ENCODE measurements around the gene NR0B2.
"Not testable (repeated sequence)": the region's sequence is repeated elsewhere in the genome, so short reads cannot be mapped to it uniquely, and the experiment has no call there.

Gene NR0B2

DNA sequence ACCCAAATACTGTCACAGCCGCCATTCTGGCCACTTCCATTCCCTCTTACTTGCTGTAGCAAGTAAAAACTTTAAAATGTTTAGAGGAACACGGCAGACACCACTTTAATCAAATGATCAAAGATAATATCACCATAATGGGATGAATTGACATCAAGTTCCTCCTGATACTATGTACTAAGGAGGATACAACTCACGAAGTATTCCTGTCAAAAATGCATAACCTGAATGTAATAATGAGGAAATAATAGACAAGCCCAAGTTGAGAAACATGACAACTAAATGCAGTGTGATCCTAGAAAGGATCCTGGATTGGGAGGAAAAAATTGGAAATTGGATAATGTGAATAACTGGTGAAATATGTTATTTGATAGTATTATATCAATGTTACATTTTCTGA is 42.5 kb upstream of the NR0B2 start:
- TF ChIP-seq ZFX (IDR thresholded peaks at IDR 0.05) = no peak
- TF ChIP-seq, protein P1, sequence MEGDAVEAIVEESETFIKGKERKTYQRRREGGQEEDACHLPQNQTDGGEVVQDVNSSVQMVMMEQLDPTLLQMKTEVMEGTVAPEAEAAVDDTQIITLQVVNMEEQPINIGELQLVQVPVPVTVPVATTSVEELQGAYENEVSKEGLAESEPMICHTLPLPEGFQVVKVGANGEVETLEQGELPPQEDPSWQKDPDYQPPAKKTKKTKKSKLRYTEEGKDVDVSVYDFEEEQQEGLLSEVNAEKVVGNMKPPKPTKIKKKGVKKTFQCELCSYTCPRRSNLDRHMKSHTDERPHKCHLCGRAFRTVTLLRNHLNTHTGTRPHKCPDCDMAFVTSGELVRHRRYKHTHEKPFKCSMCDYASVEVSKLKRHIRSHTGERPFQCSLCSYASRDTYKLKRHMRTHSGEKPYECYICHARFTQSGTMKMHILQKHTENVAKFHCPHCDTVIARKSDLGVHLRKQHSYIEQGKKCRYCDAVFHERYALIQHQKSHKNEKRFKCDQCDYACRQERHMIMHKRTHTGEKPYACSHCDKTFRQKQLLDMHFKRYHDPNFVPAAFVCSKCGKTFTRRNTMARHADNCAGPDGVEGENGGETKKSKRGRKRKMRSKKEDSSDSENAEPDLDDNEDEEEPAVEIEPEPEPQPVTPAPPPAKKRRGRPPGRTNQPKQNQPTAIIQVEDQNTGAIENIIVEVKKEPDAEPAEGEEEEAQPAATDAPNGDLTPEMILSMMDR (conservative IDR thresholded peaks at IDR 0.05) = no peak
- no peak overlapping the region for H3K27ac ChIP-seq

DNA sequence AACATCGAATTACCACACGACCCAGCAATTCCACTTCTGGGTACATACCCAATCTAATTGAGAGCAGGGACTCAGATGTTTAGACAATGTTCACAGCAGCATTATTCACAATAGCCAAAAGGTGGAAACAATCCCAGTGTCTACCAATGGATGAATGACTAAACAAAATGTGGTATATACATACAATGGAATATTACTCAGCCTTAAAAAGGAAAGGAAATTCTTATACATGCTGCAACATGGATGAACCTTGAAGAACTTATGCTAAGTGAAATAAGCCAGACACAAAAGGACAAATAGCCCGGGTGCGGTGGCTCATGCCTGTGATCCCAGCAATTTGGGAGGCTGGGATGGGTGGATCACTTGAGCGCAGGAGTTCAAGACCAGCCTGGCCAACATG is 39.6 kb upstream of the NR0B2 start:
- no peak overlapping the region for H3K27ac ChIP-seq
- TF ChIP-seq, protein P1 (conservative IDR thresholded peaks at IDR 0.05) = no peak
- no peak for TF ChIP-seq ZFX (IDR thresholded peaks at IDR 0.05)

DNA sequence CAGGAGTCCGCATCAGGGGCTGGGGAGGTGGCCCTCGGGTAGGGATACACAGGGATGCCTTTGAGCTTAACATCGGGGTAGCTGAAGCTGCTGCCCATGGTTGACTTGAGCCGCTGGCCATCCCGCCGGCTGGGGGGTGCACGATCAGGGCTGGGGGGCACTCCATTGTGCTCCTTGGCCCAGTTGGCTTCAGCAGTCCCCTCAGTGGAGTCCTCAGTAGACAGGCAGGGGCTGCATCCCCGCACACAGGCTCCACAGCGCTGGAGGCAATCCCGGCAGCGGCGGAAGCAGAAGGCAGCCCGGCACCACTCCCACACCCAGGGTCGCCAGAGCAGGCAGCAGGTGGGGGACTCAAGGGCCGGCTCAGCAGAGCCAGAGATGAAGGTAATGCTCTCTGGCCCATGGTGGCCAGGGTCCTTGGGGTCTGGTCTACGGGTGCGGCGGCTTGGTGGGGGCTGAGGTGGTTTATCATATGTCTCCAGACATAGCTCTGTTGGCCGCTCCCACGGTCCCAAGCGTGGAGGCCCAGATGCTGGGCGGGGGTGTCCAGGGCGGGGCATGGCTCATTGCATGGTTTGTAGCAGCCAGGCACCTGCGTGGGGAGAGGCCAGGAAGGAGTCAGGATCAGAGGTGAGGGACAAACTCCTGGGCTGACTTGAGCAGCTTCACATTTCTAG is 38.2 kb upstream of the NR0B2 start:
- H3K27ac ChIP-seq = no peak overlapping the region
- TF ChIP-seq ZFX (IDR thresholded peaks at IDR 0.05) = no peak
- TF ChIP-seq, protein P1 (conservative IDR thresholded peaks at IDR 0.05) = no peak

DNA sequence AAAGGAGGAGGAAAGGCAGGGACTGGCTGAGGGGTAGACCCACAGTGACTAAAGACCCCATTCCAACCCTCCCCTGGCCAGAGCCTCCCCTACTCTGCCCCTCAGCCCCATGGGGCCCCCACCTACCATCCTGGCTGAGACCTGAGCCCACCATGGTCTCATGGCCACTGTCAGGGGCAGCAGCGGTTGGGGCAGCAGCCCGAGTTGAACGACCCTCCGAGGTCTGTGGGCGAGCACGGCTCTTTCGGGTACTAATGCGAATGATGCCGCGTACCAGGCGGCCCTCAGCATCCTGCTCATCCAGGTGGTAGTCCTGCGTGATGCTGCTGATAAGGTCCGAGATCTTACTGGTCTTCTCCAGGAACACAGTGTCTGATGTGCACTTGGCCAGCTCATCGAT is 37.4 kb upstream of the NR0B2 start:
- TF ChIP-seq, protein P1 (conservative IDR thresholded peaks at IDR 0.05) = no peak
- no peak for TF ChIP-seq ZFX (IDR thresholded peaks at IDR 0.05)
- no peak overlapping the region for H3K27ac ChIP-seq

DNA sequence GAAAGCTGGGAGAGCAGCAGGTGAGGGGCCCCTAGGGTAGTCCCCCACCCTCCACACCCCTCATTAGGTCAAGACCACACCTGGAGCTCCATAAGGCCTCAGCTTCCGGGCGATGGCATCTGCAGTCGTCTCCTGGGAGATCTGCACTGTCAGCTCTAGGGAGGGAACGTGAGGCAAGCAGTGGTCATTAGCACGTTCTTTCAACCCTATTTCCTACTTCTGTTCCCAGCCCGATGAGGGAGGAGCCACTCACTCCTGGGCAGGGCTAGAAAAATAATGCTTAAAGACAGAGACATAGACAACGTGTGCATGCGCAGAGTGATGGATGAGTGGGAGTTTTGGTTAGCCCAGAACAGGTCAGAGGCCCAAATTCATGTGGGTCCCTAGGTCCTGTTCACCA is 36.8 kb upstream of the NR0B2 start:
- no peak overlapping the region for H3K27ac ChIP-seq
- TF ChIP-seq, protein P1 (conservative IDR thresholded peaks at IDR 0.05) = no peak
- TF ChIP-seq ZFX (IDR thresholded peaks at IDR 0.05) = no peak

DNA sequence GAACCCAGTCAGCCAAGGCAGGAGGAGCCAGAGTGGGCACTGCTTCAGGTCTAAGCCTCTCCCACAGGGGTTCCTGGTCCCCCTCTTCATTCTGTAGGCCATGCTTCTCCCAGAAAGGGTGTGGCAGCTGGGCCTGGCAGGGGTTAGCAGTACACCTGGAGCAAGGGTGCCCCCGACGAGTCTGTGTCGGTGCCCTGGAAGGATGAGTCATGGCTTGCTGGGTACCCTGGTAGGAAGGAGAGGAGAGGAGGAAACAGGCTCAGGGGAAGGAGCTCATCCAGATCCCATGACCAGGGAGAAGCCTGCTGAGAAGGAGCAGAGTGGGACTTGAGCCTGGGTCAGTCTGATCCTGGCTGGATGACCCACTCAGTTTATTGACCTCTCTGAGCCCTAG is 36.1 kb upstream of the NR0B2 start:
- no peak for TF ChIP-seq ZFX (IDR thresholded peaks at IDR 0.05)
- TF ChIP-seq, protein P1 (conservative IDR thresholded peaks at IDR 0.05) = no peak
- no peak overlapping the region for H3K27ac ChIP-seq

DNA sequence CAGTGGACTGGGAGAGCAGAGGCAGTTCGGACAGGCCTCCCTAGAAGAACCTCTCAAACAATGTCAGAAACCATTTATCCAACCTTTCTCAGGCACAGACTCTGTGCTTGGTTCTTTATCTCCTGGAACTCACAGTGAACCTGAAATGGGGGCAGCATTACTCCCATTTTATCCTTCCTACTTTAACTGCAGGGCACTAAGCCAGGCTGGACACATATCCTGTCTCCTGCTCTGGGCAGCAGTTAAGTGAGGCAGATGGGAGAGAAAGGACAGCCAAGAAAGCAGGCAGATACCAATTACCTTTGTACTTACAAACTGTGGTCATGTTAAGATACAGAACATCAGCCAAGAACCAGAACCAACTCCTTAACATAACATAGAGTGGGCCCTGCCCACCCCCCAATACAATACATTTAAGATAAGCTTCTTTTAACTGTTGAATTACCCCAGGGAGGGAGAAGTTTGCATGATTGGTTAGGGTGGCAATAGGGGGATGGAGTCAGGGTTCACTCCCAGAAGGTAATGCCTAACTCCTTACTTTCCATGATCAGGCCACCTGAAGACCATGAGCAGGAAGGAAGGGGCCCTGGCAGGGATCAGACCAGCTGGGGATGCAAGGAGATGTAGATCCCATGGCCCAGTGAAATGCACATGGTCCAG is 35.6 kb upstream of the NR0B2 start:
- no peak overlapping the region for H3K27ac ChIP-seq
- TF ChIP-seq, protein P1 (conservative IDR thresholded peaks at IDR 0.05) = no peak
- TF ChIP-seq ZFX (IDR thresholded peaks at IDR 0.05) = no peak

DNA sequence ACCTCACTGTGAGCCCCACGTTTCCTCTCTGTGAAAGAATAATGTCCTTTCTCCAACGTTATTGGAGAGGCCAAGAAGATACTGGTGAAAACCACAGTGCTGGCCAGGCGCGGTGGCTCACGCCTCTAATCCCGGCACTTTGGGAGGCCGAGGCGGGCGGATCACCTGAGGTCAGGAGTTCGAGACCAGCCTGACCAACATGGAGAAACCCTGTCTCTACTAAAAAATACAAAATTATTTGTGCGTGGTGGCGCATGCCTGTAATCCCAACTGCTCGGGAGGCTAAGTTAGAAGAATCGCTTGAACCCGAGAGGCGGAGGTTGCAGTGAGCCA is 34.9 kb upstream of the NR0B2 start:
- not testable (repeated sequence) for H3K27ac ChIP-seq
